A172 (cell line): ENCODE results near the gene MBOAT1. TPM values are rescaled to one million over a fixed set of nuclear protein-coding genes. Genes with fewer than 3 reads are reported as not detected.
"Not testable (repeated sequence)": the region's sequence is repeated elsewhere in the genome, so short reads cannot be mapped to it uniquely, and the experiment has no call there.

Experiments used
- DNase-seq: peaks from one replicate; pipeline ENCODE4 v3.0.0-alpha.2; 2015; ENCODE audit warnings: low spot score
- total RNA-seq: library from RNA; depleted of rRNA; stranded (reverse); fragments of >200 nt; shearing (Covaris generic); gene quantifications from 2 replicates; pipeline ENCODE4 v1.2.3, GENCODE V29; 2014; rRNA removed

Gene MBOAT1
- 6.2 and 10.3 TPM in 2 replicates for total RNA-seq

- peak; percentile 72 for DNase-seq
These were observed at the start of gene MBOAT1 for GRCh38 chr6:20212392-20213111. MBOAT1 (minus strand) TSS chr6:20212469; CDS start chr6:20212234, 235 bp downstream.

DNA sequence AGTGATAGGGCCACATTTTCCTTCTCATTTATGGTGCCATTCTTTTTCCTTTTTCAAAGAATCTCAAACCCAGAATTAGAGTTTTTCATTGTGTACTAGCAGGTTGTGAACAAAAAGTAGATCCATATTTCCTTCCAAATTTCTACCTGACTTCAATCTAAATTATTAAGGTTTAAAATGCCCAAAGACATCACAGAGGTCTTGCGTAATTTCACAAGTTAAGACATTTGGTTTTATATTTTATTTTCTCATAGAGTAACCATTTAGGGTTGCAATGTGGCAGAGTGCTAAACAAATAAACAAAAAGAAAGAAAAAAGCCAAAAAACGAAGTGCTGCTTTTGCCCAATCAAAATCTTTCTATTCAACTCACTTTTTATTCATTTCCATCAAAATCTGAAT, 49.4 kb upstream of the MBOAT1 start:
- no peak for DNase-seq

DNA sequence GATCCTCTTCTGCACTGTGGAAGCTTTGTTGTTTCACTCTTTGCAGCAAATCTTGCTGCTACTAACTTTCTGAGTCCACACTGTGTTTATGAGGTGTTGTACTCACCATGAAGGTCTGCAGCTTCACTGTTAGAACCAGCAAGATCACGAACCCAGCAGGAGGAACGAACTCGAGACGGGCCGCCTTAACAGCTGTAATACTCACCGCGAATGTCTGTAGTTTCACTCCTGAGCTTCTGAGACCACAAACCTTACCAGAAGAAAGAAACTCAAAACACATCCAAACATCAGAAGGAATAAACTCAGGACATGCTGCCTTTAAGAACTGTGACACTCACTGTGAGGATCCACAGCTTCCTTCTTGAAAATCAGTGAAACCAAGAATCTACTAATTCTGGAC, 48.1 kb upstream of the MBOAT1 start:
- DNase-seq: no peak

GRCh38 chr6:20259316-20260049, 47.2 kb upstream of the MBOAT1 start:
- no peak for DNase-seq

GRCh38 chr6:20255428-20255827, 43.2 kb upstream of the MBOAT1 start:
- DNase-seq: no peak

GRCh38 chr6:20254295-20254694, 42.0 kb upstream of the MBOAT1 start:
- DNase-seq: no peak

DNA sequence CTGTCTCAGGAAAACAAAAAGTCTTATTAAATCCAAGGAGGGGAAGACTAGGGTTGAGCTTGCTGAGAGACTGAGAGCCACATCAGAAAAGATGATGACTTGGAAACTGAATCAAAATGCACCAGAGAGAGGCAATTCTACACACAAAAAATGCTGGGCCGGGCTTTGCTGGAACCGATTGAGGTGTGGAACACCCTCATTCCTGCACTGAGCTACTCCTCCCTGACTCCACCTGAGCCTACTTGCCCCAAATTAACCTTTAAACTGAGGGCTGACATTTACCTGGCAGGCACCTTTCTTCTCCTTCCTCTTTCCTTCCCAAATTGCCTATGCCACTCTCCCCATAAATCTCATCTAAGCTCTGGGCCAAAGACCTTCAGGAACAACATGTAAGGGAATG, 40.8 kb upstream of the MBOAT1 start:
- no peak for DNase-seq

GRCh38 chr6:20252311-20252710, 40.0 kb upstream of the MBOAT1 start:
- DNase-seq: no peak

- no peak for DNase-seq
These were observed 39.3 kb upstream of the MBOAT1 start for GRCh38 chr6:20251525-20251924.

DNA sequence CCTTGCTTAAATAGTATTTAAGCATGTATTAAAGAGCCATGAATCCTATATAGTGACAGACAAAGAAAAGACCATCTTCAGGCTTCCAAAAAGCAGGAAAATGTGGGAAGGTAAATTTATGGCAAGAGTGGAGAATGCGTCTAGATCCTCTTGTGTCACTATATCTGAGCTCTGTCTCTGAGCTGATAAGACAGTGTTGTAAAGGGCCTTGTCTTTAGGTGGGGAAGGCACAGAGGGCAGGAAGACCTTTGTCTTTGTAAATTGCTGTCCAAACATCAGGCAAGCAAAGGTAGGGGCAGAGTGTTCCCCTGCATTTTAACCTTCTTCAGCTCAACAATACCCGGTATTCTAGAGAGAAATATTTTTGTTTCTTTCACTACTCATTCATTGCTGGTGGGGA, 33.9 kb upstream of the MBOAT1 start:
- no peak for DNase-seq

DNA sequence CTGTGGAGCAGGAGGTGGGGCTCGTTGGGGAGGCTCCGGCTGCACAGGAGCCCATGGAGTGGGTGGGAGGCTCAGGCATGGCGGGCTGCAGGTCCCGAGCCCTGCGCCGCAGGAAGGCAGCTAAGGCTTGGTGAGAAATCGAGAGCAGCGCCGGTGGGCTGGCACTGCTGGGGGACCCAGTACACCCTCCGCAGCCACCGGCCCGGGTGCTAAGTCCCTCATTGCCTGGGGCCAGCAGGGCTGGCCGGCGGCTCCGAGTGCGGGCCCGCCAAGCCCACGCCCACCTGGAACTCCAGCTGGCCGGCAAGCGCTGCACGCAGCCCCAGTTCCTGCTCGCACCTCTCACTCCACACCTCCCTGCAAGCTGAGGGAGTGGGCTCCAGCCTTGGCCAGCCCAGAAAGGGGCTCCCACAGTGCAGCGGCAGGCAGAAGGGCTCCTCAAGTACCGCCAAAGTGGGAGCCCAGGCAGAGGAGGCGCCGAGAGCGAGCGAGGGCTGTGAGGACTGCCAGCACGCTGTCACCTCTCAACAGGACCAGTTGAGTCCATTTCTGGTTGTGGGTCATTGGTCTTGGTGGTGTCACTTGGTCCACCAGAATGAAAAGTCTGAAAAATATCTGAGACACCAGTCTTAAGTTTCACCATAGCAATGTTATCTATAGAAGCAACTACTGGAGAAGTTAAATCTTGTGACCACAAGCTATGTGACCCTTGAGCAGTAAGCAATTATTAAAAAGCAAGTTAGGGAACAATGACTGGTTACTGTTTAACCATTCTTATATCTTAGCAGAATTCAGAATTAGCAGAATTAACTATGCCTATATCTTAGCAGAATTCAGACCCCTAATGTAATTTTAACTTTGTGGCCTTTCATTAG, 32.8 kb upstream of the MBOAT1 start:
- not testable (repeated sequence) for DNase-seq

DNA sequence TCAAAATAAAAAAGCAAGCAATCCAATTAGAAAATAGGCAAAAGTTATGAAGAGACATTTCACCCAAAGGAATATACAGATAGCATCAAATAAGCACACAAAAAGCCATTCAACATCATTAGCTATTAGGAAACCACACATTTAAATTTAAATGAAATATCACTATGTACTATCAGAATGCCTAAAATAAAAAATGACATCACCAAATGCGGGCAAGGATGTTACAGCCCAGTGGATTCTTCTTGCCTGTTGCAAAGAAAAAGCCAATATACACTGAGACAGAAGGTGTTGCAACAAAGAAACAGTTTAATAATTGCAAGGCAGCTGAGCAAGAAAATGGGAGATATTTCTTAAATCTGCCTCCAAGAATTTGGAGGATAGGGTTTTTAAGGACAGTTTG, 31.0 kb upstream of the MBOAT1 start:
- no peak for DNase-seq

- no peak for DNase-seq
These were observed 30.1 kb upstream of the MBOAT1 start for GRCh38 chr6:20242397-20242796.

- no peak for DNase-seq
These were observed 28.8 kb upstream of the MBOAT1 start for GRCh38 chr6:20241102-20241501.

DNA sequence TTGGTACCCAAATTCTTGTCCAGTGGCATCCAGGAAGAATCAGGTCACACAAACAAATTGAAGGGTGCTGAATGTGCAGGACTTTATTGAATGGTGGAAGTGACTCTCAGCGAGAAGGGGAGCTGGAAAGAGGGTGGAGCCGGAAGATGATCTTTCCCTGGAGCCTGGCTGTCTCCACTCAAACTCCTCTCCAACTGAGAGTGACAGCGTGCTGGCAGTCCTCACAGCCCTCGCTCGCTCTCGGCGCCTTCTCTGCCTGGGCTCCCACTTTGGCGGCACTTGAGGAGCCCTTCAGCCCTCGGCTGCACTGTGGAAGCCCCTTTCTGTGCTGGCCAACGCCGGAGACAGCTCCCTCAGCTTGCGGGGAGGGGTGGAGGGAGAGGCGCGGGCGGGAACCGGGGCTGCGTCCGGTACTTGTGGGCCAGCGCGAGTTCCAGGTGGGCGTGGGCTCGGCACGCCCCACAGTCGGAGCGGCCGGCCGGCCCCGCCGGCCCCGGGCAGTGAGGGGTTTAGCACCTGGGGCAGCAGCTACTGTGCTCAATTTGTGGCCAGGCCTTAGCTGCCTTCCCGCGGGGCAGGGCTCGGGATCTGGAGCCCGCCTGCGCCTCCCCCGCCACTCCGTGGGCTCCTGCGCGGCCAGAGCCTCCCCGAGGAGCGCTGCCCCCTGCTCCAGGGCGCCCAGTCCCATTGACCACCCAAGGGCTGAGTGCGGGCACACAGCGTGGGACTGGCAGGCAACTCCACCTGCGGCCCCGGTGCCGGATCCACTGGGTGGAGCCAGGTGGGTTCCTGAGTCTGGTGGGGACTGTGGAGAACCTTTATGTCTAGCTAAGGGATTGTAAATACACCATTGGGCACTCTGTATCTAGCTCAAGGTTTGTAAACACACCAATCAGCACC, 26.7 kb upstream of the MBOAT1 start:
- DNase-seq: no peak

DNA sequence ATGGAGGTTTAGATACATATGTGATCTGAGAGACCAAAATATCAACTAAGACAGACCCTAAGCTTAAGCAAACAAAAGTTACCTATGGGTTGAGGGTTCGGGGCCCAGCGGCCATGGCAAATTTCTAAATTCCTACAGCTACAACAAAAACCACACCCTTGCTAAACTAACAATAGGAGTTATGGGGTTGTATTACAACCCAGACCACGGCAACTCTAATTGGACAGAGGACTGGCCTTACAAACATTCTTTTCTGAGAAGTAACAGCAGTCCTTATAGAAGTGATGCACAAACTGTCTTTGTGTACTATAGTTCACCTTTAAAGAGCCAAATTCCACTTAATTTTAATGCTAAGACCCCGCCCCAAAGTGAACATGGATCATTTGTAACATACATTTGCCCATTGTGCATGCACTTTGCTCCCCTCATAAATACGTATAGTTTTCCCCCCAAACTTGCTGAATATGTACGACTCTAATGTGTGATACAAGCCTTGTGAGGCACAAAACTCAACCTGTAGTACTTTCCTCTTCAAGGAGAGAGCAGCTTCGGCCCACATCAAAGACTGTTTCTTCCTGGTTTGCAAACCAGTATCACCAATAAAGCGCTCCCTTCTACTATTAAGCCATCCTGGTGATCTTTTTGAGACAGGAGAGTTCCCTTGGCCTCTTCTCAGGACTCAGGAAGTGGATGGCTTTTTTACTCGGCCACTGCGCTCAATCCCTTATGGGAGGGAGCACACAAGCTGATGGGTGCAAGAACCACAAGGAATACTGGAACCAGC, 25.6 kb upstream of the MBOAT1 start:
- no peak for DNase-seq

DNA sequence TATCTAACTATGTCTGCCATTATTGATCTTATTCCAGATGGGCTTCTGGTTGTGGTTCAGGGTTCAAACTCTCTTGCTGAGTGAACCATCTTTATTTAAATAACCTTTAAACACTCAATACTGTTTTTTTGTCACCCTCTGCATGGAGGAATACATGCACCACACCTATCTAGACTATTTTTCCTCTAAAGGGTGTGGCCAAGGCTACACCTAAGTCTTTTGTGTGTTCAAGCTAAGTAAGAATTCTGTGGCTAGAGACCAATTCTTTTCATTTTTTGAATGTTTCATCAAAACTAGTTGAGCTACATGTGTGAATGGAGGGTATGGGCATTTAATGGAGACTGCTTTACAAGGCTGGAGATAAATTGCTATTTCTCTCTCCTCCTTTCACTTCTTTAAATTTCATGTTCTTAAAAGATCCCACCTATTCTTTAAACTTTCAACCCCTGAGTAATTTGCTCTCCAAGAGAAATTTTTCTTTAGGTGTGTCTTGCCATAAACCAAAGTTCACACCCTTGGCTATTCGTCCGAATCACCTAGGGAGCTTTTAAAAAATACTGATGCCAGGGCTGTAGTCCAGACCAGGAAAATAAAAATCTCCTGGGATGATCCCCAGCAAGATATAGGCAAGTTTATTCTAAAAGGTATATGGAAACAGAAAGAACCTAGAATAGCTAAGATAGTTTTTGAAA, 24.8 kb upstream of the MBOAT1 start:
- DNase-seq: no peak

DNA sequence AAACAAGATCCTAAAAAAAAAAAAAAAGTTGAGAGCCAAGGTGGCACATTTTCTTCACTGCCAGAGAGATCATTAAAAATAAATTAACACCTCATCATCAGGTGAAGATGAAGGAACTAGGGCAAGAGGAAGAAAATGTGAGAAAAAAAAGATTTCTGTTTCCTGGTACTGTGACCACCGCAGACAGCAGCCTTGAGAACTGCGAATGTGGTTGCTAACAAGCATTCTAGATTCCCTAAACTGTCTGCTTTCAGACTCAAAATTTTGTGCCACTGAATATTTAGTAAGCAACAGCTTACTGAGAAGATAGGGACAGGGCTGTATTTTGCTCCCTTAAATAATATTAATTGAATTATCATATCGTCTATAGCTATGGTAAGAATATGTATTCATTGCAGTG, 24.1 kb upstream of the MBOAT1 start:
- DNase-seq: no peak

- DNase-seq: no peak
These were observed 22.8 kb upstream of the MBOAT1 start for GRCh38 chr6:20235041-20235440.

DNA sequence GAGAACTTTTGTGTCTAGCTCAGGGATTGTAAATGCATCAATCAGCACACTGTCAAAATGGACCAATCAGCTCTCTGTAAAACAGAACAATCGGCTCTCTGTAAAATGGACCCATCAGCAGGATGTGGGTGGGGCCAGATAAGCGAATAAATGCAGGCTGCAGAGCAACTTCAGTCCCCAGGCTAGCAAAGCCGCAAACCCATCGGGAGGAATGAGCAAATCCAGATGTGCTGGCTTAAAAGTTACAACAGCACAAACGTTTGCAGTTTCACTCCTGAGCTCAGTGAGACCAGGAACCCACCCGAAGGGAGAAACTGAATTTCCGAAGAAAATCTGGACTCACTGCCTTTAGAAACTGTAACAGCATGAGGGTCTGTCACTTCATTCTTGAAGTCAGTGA, 21.9 kb upstream of the MBOAT1 start:
- DNase-seq: no peak
